ENCODE results near the gene ANKRD33B. TPM values are rescaled to one million over a fixed set of nuclear protein-coding genes. Genes with fewer than 3 reads are reported as not detected.

ANKRD33B gene
- total and polyA plus RNA-seq, 9 of the 15 experiments (the other 6 are each of a cell fraction or from before 2014, with no cell fraction given) = 0.10 to 1.7 (median 0.40) TPM

- H3K27ac ChIP-seq (ENCODE audit: extremely low read depth, low read depth, low read length) = no peak overlapping the region
- H3K9me3 ChIP-seq (replicated peaks; ENCODE audit: control insufficient read depth, insufficient read depth, low read depth, low read length) = no peaks in the 10 kb centered on the region
- ChIA-PET CTCF (ENCODE audit: low intra/inter-chr PET ratio) (no interaction called here), POLR2A (interaction anchor here (0.6 kb wide), 1 partner anchor 136 kb away, joined by 3 read pairs; no protein-coding TSS in a partner anchor)
- no peak overlapping the region for H3K9ac ChIP-seq (ENCODE audit: insufficient read depth in 1 of 2, low read depth in 2 of 2, low read length in 2 of 2)
- ATAC-seq = no peak
- H3K4me2 ChIP-seq (ENCODE audit: insufficient read depth, low read length) = no peak overlapping the region
- in situ Hi-C loops (cut with MboI) = no loop called here
- no peak overlapping the region for H3K4me3 ChIP-seq
- no TSS peak for BruUV-seq (replicated peaks)
- H4K20me1 ChIP-seq (replicated peaks; ENCODE audit: control insufficient read depth, insufficient read depth, low read length) = peaks cover 32% of the 10 kb centered on the region
- peaks cover 56% of the 10 kb centered on the region for H3K36me3 ChIP-seq (ENCODE audit: control insufficient read depth, insufficient read depth, low read length)
- 86% methylated on average over 4 of the region's 4 CpGs for WGBS (ENCODE audit: insufficient coverage, low coverage, missing lambda C conversion rate)
- peaks cover 46 to 59% of the 10 kb centered on the region in 2 experiments for H3K4me1 ChIP-seq (replicated peaks in 1 of 2; ENCODE audit: control insufficient read depth in 2 of 2, insufficient read depth in 2 of 2, low read length in 2 of 2)
- H3K79me2 ChIP-seq (ENCODE audit: control insufficient read depth, insufficient read depth, low read length) = peaks cover 62% of the 10 kb centered on the region
- DNase-seq (ENCODE audit: extremely low read depth in 1 of 4, low spot score in 3 of 4) = no peak
- intact Hi-C loops (cut with micrococcal nuclease) = no loop called here
- no peak overlapping the region for H2AFZ ChIP-seq (ENCODE audit: low read depth, low read length)
- FAIRE-seq = no peak
- H3K27me3 ChIP-seq (ENCODE audit: control insufficient read depth in 2 of 2, insufficient read depth in 2 of 2, low read length in 2 of 2) = no peaks in the 10 kb centered on the region
- H3K9me1 ChIP-seq (ENCODE audit: control insufficient read depth, insufficient read depth, low read length) = peaks cover 12% of the 10 kb centered on the region
- TF ChIP-seq HOMEZ (CRISPR knock-in tag; IDR thresholded peaks at IDR 0.05) (no peak), GATAD2B (IDR thresholded peaks at IDR 0.05; ENCODE audit: borderline replicate concordance) (no peak), SRSF9 (IDR thresholded peaks at IDR 0.05; ENCODE audit: borderline replicate concordance, low read depth, low read length) (no peak), ASH1L (IDR thresholded peaks at IDR 0.05; ENCODE audit: borderline replicate concordance, low read depth, partially characterized antibody) (no peak), RB1 (IDR thresholded peaks at IDR 0.05; ENCODE audit: low read depth) (no peak), NONO (IDR thresholded peaks at IDR 0.05; ENCODE audit: low read depth in 2 of 2, low read length in 1 of 2) (no peak), MYBL2 (IDR thresholded peaks at IDR 0.05; ENCODE audit: low read depth) (no peak), MYBL2 (CRISPR knock-in tag; IDR thresholded peaks at IDR 0.05; ENCODE audit: borderline replicate concordance) (no peak), CBFA2T3 (IDR thresholded peaks at IDR 0.05) (no peak), NR2F6 (CRISPR knock-in tag; IDR thresholded peaks at IDR 0.05) (no peak), CREB1 (IDR thresholded peaks at IDR 0.05) (no peak), CREB1 (CRISPR knock-in tag; IDR thresholded peaks at IDR 0.05) (no peak), ZNF695 (CRISPR knock-in tag; IDR thresholded peaks at IDR 0.05) (no peak), ZNF780A (CRISPR knock-in tag; IDR thresholded peaks at IDR 0.05) (no peak), MEIS2 (IDR thresholded peaks at IDR 0.05; ENCODE audit: partially characterized antibody) (no peak)
- TF ChIP-seq, protein P1, sequence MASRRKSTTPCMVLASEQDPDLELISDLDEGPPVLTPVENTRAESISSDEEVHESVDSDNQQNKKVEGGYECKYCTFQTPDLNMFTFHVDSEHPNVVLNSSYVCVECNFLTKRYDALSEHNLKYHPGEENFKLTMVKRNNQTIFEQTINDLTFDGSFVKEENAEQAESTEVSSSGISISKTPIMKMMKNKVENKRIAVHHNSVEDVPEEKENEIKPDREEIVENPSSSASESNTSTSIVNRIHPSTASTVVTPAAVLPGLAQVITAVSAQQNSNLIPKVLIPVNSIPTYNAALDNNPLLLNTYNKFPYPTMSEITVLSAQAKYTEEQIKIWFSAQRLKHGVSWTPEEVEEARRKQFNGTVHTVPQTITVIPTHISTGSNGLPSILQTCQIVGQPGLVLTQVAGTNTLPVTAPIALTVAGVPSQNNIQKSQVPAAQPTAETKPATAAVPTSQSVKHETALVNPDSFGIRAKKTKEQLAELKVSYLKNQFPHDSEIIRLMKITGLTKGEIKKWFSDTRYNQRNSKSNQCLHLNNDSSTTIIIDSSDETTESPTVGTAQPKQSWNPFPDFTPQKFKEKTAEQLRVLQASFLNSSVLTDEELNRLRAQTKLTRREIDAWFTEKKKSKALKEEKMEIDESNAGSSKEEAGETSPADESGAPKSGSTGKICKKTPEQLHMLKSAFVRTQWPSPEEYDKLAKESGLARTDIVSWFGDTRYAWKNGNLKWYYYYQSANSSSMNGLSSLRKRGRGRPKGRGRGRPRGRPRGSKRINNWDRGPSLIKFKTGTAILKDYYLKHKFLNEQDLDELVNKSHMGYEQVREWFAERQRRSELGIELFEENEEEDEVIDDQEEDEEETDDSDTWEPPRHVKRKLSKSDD (conservative IDR thresholded peaks at IDR 0.05; ENCODE audit: low read length) = no peak
- TF ChIP-seq, protein P2, sequence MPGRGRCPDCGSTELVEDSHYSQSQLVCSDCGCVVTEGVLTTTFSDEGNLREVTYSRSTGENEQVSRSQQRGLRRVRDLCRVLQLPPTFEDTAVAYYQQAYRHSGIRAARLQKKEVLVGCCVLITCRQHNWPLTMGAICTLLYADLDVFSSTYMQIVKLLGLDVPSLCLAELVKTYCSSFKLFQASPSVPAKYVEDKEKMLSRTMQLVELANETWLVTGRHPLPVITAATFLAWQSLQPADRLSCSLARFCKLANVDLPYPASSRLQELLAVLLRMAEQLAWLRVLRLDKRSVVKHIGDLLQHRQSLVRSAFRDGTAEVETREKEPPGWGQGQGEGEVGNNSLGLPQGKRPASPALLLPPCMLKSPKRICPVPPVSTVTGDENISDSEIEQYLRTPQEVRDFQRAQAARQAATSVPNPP (IDR thresholded peaks at IDR 0.05; ENCODE audit: borderline replicate concordance, insufficient read depth, insufficient read length) = no peak
- TF ChIP-seq, protein P3, sequence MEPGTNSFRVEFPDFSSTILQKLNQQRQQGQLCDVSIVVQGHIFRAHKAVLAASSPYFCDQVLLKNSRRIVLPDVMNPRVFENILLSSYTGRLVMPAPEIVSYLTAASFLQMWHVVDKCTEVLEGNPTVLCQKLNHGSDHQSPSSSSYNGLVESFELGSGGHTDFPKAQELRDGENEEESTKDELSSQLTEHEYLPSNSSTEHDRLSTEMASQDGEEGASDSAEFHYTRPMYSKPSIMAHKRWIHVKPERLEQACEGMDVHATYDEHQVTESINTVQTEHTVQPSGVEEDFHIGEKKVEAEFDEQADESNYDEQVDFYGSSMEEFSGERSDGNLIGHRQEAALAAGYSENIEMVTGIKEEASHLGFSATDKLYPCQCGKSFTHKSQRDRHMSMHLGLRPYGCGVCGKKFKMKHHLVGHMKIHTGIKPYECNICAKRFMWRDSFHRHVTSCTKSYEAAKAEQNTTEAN (CRISPR knock-in tag; IDR thresholded peaks at IDR 0.05) = no peak
Observed at GRCh38 chr5:10706326-10706725, 142.5 kb downstream of the ANKRD33B start.

Measured in K562 (cell line).